GM12891 (cell line): Measurements from ENCODE around the gene PXDN.

ENCODE experiments used
- PAX5 ChIP-seq: IDR thresholded peaks from 2 replicates; pipeline ENCODE4 v1.6.1; 2011; ENCODE audit warnings: low read length, moderate library complexity, mild to moderate bottlenecking; ENCODE audit not compliant: insufficient read depth, severe bottlenecking
- POLR2A ChIP-seq: IDR thresholded peaks from 2 replicates; pipeline ENCODE4 v1.6.1; 2011; ENCODE audit warnings: low read depth, low read length, control low read depth
- POLR2AphosphoS5 ChIP-seq: IDR thresholded peaks from 2 replicates; pipeline ENCODE4 v1.6.1; 2011; ENCODE audit warnings: low read depth, low read length, control low read depth
- SPI1 ChIP-seq: IDR thresholded peaks from 2 replicates; pipeline ENCODE4 v1.6.1; 2011; ENCODE audit warnings: low read depth, low read length, control low read depth
- TAF1 ChIP-seq: IDR thresholded peaks from 2 replicates; pipeline ENCODE4 v1.6.1; 2011; ENCODE audit warnings: low read depth, low read length, control low read depth

DNA sequence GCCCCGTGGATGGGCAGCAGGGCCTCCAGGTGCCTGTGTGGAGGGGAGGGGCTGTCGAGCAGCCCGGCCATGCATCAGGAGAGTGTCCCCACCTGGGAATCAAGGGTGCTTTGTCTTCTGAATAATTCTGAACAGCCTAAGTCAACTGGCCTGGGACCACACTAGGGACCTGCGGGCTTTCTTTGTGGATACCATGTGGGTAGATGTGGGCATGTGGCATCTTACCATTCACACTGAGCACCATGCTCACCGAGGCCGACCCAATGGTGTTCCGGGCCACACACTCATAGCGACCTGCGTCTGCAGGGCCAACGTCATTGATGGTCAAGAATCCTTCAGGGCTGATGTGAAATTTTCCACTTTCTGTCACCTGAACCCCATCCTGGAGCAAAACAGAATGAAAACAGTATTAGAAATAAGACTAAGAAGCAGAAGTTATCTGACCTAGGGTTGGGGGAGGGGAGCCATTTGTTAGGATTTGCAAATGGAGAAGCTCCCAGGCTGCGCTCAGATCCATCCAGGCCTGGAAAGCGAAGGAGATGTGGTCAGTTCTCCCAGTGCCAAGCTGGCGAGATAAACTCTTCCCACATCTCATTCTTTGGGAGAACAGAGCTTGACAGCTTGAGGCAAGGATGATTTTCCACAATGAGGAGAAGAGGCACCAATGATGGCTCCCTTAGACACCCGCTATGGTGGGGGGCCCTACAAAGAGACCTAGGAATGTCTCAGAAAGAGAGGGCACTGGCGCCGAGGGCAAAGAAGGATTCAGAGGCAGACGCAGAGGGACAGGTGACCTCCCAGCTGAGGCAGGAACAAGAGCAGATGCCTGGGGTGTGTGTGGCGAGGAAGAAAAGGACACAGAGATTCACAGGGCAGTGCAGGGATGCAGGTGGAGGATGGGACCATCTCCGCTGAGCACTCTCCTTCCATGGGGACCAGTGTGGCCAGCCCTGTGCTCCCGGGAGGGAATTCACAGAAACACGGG lies 83.4 kb downstream of the PXDN start:
- TF ChIP-seq POLR2A (no peak), POLR2AphosphoS5 (no peak), PAX5 (no peak), TAF1 (no peak), SPI1 (no peak)
